HG03378 (cell line): ENCODE measurements around the gene LRRC4B.

ENCODE experiments used
- ATAC-seq: cut with Tn5 transposase; IDR thresholded peaks from one replicate; pipeline ENCODE4 v1.9.1; 2021; ENCODE audit warnings: mild to moderate bottlenecking, moderate library complexity; ENCODE audit not compliant: unreplicated experiment

The LRRC4B gene

GRCh38 chr19:50573741-50574461, 5.7 kb upstream of the LRRC4B start:
- no peak for ATAC-seq

- ATAC-seq = no peak
These were observed 2.8 kb upstream of the LRRC4B start for GRCh38 chr19:50570997-50571396.

GRCh38 chr19:50569938-50570540, 1.8 kb upstream of the LRRC4B start:
- ATAC-seq = no peak

- no peak for ATAC-seq
These were observed 778 bp upstream of the LRRC4B start for GRCh38 chr19:50568728-50569698.

GRCh38 chr19:50567052-50567841, 988 bp downstream of the LRRC4B start:
- no peak for ATAC-seq

- ATAC-seq = no peak
These were observed 2.0 kb downstream of the LRRC4B start for GRCh38 chr19:50565984-50566903.

- no peak for ATAC-seq
These were observed 3.8 kb downstream of the LRRC4B start for GRCh38 chr19:50564229-50565105.

- ATAC-seq = no peak
These were observed 4.6 kb downstream of the LRRC4B start for GRCh38 chr19:50563597-50563996.

- no peak for ATAC-seq
These were observed 5.2 kb downstream of the LRRC4B start for GRCh38 chr19:50562996-50563395.

GRCh38 chr19:50562329-50562728, 5.9 kb downstream of the LRRC4B start:
- ATAC-seq = no peak

GRCh38 chr19:50559636-50560035, 8.6 kb downstream of the LRRC4B start:
- ATAC-seq = no peak

GRCh38 chr19:50558449-50558848, 9.8 kb downstream of the LRRC4B start:
- no peak for ATAC-seq

- ATAC-seq = no peak
These were observed 10.2 kb downstream of the LRRC4B start for GRCh38 chr19:50558039-50558438.

GRCh38 chr19:50557009-50557613, 11.1 kb downstream of the LRRC4B start:
- no peak for ATAC-seq

GRCh38 chr19:50556282-50557008, 11.8 kb downstream of the LRRC4B start:
- ATAC-seq = no peak

GRCh38 chr19:50555450-50556281, 12.6 kb downstream of the LRRC4B start:
- no peak for ATAC-seq

GRCh38 chr19:50555033-50555432, 13.2 kb downstream of the LRRC4B start:
- no peak for ATAC-seq
